Stimulated activated CD4-positive, alpha-beta T cell treated with anti-CD3 and anti-CD28 coated beads, Interleukin-1b, Interleukin-23, amount 100 ng/mL, for 4 hours (primary cell): ENCODE data around the gene SEMA4D.
"Not testable (repeated sequence)": the region's sequence is repeated elsewhere in the genome, so short reads cannot be mapped to it uniquely, and the experiment has no call there.

Experiments used
- DNase-seq, 2 donors: peaks; one replicate each; pipeline ENCODE4 v3.0.0-alpha.2; 2020; ENCODE audit warnings: low read depth in 2 of 2

SEMA4D gene

DNA sequence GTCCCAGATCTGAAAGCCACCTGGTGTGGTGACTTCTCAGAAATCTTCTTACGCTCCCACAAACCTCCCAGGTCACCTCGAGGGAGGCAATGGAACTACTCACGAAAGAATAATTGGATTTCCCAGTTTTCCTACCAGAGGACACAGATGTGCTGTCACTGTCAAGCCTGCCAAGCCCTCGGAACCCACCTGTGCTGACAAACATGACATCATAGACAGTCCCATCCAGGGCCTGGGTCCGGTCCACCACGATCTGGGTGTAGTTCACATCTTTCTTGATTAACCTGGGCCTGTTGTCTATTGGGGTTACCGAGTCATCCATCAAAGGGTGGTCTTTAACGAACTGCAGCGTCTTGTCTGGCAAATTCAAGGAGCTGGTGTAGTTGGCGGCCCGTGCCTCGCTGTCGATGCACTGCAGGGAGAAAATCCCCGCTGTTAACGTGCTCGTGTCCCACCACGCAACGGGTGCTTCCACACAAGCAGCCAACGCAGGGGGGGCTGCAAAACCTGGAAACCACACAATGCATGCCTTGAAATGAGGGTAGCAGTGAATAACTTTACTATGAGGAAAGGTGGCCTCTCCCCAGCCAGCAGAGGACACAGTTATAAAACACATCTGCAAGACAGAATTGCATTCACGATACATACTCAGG lies 110.6 kb downstream of the SEMA4D start:
- no peak for DNase-seq

GRCh38 chr9:89386797-89387196 lies 111.1 kb downstream of the SEMA4D start:
- no peak for DNase-seq

GRCh38 chr9:89386206-89386605 lies 111.7 kb downstream of the SEMA4D start:
- no peak for DNase-seq

- DNase-seq = no peak
Measured at GRCh38 chr9:89384783-89385182, 113.1 kb downstream of the SEMA4D start.

GRCh38 chr9:89383721-89384300 lies 114.1 kb downstream of the SEMA4D start:
- no peak for DNase-seq

DNA sequence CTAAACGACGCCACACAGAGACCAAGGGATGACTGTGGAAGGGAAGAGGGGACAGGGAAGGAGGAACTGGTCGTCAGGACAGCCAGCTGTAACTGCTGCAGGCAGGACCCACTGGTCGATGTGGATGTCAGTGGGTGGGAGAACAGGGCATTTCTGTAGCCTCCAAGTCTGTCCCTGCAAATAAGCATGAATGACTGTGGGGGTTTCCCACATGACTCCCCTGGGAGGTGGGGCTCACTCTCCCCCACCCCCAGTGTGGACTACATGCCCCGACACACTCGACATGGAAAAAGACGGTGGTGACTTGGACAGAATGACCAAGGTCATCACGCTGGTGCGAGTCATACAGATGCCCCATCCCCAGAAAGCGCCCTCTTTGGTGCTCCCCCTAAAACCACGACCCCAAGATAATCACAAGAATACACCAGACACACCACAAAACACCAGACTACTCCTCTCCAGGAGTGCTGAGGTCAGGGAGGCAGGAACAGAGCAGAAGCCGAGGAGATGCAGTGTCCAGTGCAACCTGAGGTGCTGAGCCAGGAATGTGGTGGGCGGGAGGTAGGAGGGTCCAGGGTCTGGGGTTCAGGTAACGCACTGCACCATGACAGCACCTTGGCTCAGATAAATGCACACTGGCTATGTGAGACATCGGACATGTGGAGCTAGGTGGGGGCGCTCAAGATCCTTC lies 114.7 kb downstream of the SEMA4D start:
- no peak for DNase-seq

- DNase-seq = no peak
Measured at GRCh38 chr9:89382026-89382986, 115.6 kb downstream of the SEMA4D start.

GRCh38 chr9:89381308-89381609 lies 116.7 kb downstream of the SEMA4D start:
- DNase-seq = no peak

DNA sequence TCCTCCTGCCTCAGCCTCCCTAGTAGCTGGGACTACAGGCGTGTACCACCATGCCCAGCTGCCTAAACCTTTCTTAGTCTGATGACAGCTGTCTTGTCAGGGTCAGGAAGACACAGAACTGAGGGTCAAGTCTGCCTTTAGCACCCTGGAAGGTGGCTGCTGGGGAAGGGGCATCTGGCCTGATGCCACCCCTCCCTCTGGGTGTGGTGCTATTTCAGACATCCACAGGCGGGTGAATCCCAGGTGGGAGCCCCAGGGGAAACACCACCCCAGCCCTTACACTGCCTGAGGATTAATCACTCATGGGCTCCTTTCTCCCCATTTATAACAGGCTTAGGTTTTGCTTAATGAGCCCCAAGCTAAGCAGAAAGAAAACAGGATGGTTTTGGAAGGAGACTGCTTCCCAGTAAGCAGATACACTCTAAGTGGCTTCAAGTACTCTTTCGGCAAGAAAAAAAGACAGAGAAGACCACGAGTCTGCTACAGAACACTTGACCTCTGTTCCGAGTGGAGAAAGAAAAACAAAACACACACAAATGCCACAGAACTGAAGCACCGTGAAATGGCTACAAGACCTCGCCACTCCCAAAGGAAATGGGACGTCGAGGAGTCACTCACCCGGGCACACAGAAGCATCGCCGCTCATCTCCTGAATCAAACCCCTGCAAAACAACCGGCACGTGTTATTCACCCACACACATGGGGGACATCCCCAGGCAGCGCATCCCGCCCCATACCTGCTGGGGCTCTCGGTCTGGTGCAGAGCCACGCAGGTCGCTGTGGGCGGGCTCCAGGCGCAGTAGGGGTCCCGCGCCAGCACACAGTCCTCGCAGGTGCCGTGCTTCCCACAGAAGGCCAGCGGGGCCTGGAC lies 117.2 kb downstream of the SEMA4D start:
- no peak for DNase-seq

- no peak for DNase-seq
Measured at GRCh38 chr9:89379508-89380115, 118.3 kb downstream of the SEMA4D start.

GRCh38 chr9:89379031-89379430 lies 118.9 kb downstream of the SEMA4D start:
- no peak for DNase-seq

- no peak for DNase-seq
Measured at GRCh38 chr9:89378541-89378940, 119.4 kb downstream of the SEMA4D start.

DNA sequence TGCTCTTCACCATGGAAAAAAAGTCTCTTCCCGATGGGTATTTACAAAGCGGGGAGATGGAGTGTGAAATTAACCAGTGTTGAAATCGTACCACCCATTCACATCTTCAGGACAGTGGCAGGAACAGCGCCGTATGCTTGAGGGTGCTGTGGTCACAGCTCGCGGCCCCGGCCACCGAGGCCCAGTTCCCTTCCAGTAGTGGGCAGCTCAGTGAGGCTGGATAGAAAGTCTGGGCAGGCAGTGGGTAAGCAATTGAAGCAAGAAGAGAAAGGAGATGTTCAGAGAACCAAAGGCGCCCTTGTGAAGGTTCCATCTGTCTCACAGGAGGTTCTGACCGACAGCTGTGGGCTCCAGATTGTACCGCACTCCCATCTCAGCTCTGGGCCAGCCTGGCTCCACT lies 120.5 kb downstream of the SEMA4D start:
- DNase-seq = no peak

DNA sequence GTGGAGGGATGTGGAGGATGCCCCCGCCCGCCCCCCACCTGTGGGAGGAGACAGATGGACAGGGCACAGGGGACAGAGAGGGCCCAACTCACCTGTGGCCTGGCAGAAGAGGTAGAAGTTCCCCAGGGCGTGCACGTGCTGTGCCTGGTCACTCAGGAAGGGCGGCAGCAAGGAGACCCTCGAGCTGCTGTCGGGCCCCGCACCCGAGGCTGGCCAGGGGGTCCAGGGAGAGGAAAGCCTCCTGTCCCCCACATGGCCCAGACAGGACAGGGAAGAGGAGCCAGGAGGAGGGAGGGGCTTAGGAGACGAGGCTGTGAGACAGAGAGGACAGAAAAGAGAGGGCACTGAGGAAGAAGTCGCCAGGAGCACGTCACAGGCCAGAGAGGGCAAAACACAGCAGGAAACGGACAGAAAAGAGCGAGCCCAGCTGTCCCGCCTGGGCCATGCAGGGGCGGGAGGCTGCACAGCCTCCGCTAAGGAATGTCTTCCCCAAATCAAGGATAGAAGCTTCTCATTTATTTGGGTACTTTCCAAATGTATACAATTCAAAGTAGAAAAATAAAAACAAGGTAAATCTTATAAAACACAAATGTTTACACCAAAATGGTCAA lies 121.1 kb downstream of the SEMA4D start:
- DNase-seq = no peak

DNA sequence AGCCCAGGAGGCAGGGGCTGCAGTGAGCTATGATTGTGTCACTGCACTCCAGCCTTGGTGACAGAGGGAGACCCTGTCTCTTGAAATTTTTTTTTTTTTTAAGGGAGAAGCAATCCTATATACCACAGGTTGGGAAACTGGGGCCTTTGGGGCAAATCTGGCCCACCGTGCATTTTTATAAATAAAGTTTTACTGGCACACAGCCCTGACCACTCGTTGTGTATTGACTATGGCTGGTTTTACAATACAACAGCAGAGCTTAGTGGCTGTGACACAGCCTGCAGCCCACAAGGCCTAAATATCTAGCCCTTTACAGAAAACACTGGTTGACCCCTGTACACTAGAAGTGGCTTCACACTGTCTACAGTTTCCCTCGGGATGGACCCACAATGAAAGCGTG lies 121.6 kb downstream of the SEMA4D start:
- DNase-seq = no peak

DNA sequence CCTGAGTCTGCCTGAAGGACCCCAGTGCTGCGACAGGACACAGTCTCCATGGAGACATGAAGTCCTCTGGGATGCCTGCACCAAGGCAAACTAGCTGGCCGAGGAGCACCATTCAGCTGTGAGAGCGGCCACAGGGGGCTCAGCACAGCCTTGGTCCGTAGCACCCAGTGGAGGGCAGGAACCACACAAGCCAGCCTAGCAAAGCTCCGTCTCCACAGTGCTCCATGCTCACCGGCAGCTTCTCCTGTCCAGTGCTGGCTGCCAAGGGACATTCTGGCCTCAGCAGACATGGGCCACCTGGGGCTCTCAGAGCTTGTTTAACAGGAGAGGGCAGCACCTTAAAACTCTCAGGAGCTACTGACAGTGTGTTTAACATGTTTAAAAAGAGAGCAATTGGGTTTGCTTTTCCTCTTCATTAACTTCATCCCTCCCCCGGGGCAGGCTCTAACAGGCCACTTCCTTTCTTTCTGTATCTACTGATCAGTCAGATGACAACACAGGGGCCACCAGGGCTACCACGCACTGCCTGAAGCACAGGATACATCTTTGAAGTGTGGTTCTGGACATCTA lies 122.6 kb downstream of the SEMA4D start:
- DNase-seq = no peak

DNA sequence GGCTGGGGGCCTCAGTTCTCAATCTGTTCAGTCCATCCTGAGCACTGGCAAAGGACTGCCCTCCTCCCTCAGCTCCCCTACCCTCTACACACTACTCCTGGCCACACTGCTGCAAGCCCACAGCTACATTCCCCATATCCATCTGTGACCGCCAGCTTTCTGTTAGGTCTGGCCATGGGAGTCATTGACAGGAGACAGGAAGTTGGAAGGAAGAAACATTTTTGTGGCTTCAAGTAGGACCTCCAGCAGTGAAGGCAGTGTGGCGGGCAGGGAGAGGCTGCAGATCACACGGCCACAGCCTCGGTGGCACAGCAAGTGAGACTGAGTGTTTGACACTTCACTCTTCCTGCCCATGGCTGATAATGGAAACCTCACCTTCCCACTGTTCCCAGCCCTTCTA lies 123.7 kb downstream of the SEMA4D start:
- DNase-seq = no peak

DNA sequence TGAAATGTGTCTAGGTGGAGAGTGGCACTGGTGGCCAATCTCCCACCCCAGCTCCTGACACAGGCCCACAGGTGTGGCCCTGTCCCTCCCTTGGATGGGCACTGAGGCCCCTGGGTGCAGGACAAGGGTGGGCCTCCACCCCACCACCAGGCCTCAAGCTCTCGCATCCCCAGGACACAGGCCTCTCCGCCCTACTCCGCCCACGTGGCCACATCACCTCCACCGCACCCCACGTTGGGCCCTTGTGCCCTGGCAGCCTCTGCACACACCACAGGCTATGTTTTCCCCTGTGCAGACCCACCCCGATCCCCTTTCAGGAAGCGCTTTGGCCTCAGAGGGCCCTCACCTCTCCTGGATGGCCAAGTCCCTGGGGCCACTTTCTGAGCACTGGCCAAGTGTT lies 124.9 kb downstream of the SEMA4D start:
- DNase-seq = no peak

DNA sequence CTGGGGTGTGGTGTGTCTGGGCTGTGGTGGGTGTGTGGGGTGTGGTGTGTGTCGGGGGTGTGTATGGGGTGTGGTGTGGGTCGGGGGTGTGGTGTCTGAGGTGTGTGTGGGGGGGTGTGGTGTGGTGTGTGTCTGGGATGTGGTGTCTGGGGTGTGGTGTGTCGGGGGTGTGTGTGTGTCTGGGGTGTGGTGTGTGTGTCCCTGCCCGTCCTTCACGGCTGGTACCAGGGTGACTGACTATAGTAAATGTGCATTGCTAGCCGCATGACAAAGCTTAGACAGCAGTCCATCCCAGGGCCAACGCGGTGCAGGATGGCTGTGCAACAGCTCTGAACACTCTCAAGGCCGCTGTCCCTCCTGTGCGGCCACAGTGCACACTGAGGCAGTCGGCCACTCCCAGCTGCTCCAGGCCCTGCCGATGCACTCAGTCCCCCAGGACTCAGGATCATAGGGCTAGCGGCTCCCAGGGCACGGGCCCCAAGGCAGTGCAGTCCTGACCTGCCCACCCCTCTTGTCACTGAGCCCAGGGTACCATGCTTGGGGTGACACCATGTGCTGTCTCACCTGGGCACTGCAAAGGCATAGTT lies 125.6 kb downstream of the SEMA4D start:
- DNase-seq = no peak

- DNase-seq = not testable (repeated sequence)
Measured at GRCh38 chr9:89371791-89372190, 126.1 kb downstream of the SEMA4D start.
